Heart left ventricle (tissue), 13 donors: Measurements from ENCODE around the gene CENPA.

ENCODE experiments used
- POLR2A ChIP-seq, 2 donors: fragments of 450-650 bp; IDR thresholded peaks; one replicate each; pipeline ENCODE4 v1.6.1; 2017; ENCODE audit warnings: antibody characterized with exemption in 2 of 2, mild to moderate bottlenecking in 2 of 2, moderate library complexity in 2 of 2
- TF ChIP-seq, protein P1 (sequence below), 12 donors: fragments of 200-600 bp; sonication (generic) in 4 of 12; IDR thresholded peaks; one replicate each; pipeline versions ENCODE4 v1.5.0 to v1.8.0; 2018 to 2022; ENCODE audit warnings: antibody characterized with exemption in 12 of 12, mild to moderate bottlenecking in 5 of 12
- donor health status: ischemic (EF 13 %, LVEDD 7.1; RV severe dilation, severe dysfunction).
- donor health status: DM: no; HTN: yes; CAD: no.
- donor health status: DM: no; HTN: no; CAD: no.
- donor health status: ischemic (EF 25% LVEDD 6.9; RV normal size, moderate dysfunction).
- donor health status: ischemic (EF 25% LVEDD 5.7; RV mildly dilated, moderate dysfunction).
- donor health status: ischemic (EF 35%, LVEDD 5.7; RV mildly dilated, moderate dysfunction).
- donor health status: nonischemic (EF 11% LVEDD 7.7; RV severe dilation, severe dysfunction).
- donor health status: DM: yes; HTN: yes; CAD: no.
- donor health status: PGD.
- donor health status: ischemic (EF 29% LVEDD 5.4; RV normal size, mild dysfunction).
- donor health status: nonischemic (EF 23%, LVEDD 6.1; RV moderate dilation, normal function).

DNA sequence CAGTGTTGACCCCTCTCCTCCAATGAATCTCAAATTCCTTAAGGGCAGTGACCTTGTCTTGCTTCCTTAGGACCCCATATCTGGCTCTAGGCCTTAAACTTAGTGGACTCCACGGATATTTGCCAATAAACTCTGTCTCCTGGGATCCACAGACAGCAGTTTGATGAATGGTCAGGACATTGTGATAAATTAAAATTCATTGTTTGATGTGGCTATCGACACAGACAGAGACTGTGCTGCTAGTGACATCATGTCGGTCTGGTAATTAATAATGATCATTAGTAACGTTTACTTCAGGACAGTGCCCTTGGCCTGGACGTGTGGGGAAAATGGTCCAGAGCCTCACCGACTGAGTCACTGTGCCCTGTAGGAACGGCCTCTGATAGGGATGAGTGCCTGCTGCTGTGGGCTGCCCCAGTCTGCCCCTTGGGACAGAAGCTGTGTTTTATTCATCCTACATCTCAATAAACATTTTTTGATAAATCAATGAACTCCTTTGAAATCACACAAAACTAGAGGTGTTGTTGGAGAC, 27.0 kb upstream of the CENPA start:
- TF ChIP-seq, protein P1, sequence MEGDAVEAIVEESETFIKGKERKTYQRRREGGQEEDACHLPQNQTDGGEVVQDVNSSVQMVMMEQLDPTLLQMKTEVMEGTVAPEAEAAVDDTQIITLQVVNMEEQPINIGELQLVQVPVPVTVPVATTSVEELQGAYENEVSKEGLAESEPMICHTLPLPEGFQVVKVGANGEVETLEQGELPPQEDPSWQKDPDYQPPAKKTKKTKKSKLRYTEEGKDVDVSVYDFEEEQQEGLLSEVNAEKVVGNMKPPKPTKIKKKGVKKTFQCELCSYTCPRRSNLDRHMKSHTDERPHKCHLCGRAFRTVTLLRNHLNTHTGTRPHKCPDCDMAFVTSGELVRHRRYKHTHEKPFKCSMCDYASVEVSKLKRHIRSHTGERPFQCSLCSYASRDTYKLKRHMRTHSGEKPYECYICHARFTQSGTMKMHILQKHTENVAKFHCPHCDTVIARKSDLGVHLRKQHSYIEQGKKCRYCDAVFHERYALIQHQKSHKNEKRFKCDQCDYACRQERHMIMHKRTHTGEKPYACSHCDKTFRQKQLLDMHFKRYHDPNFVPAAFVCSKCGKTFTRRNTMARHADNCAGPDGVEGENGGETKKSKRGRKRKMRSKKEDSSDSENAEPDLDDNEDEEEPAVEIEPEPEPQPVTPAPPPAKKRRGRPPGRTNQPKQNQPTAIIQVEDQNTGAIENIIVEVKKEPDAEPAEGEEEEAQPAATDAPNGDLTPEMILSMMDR (IDR thresholded peaks at IDR 0.05): no peak
- no peak for TF ChIP-seq POLR2A (IDR thresholded peaks at IDR 0.05)
